HCT116 (cell line): ENCODE data around the gene ZNF423.

Source experiments
- CEBPB ChIP-seq: IDR thresholded peaks from 2 replicates; pipeline ENCODE4 v1.6.1; 2012; ENCODE audit warnings: low read depth
- EZH2 ChIP-seq: fragments of 200-600 bp; sonication (generic); IDR thresholded peaks from 2 replicates; pipeline ENCODE4 v1.6.1; 2017; ENCODE audit warnings: antibody characterized with exemption, mixed run types
- EZH2phosphoT487 ChIP-seq: fragments of 200-600 bp; IDR thresholded peaks from 2 replicates; pipeline ENCODE4 v1.6.1; 2018; ENCODE audit warnings: antibody characterized with exemption, borderline replicate concordance
- JUND ChIP-seq: IDR thresholded peaks from 2 replicates; pipeline ENCODE4 v1.6.1; 2012
- MAX ChIP-seq: IDR thresholded peaks from 2 replicates; pipeline ENCODE4 v1.6.1; 2012
- POLR2A ChIP-seq: IDR thresholded peaks from 2 replicates; pipeline ENCODE4 v1.7.0; 2011; ENCODE audit warnings: borderline replicate concordance; ENCODE audit not compliant: insufficient read depth, insufficient read length; ENCODE audit errors: extremely low read depth
- POLR2AphosphoS5 ChIP-seq: IDR thresholded peaks from 2 replicates; pipeline ENCODE4 v1.6.1; 2011; ENCODE audit warnings: mild to moderate bottlenecking, low read depth, low read length, moderate library complexity
- RAD21 ChIP-seq: IDR thresholded peaks from 2 replicates; pipeline ENCODE4 v1.6.1; 2012; ENCODE audit warnings: low read depth, mild to moderate bottlenecking
- REST ChIP-seq: IDR thresholded peaks from 2 replicates; pipeline ENCODE4 v1.6.1; 2012; ENCODE audit warnings: low read depth
- SIN3A ChIP-seq: IDR thresholded peaks from 2 replicates; pipeline ENCODE4 v1.6.1; 2012; ENCODE audit warnings: low read depth
- YY1 ChIP-seq: IDR thresholded peaks from 2 replicates; pipeline ENCODE4 v1.6.1; 2011; ENCODE audit warnings: low read length, low read depth, moderate library complexity, mild to moderate bottlenecking; ENCODE audit not compliant: insufficient replicate concordance; ENCODE audit errors: extremely low read depth
- ZFX ChIP-seq: fragments of 450-650 bp; IDR thresholded peaks from 2 replicates; pipeline ENCODE4 v1.6.1; 2017
- ZNF274 ChIP-seq: fragments of 200-500 bp; sonication (Bioruptor generic); IDR thresholded peaks from 2 replicates; pipeline ENCODE4 v1.6.1; 2014; ENCODE audit warnings: mild to moderate bottlenecking, low read depth, low read length, inconsistent platforms
- TF ChIP-seq, protein P1 (sequence below), 3 experiments: fragments of 200-600 bp in 1 of 3; sonication (generic) in 1 of 3; IDR thresholded peaks in 2 of 3; conservative IDR thresholded peaks in 1 of 3; 2 replicates each; pipeline ENCODE4 v1.5.1; 2012 to 2017; ENCODE audit warnings: low read depth in 2 of 3, low read length in 2 of 3, antibody characterized with exemption in 1 of 3, borderline replicate concordance in 1 of 3, control low read depth in 1 of 3, mild to moderate bottlenecking in 1 of 3, mixed read lengths in 1 of 3, mixed run types in 1 of 3, moderate library complexity in 1 of 3; ENCODE audit not compliant: insufficient read depth in 1 of 3

DNA sequence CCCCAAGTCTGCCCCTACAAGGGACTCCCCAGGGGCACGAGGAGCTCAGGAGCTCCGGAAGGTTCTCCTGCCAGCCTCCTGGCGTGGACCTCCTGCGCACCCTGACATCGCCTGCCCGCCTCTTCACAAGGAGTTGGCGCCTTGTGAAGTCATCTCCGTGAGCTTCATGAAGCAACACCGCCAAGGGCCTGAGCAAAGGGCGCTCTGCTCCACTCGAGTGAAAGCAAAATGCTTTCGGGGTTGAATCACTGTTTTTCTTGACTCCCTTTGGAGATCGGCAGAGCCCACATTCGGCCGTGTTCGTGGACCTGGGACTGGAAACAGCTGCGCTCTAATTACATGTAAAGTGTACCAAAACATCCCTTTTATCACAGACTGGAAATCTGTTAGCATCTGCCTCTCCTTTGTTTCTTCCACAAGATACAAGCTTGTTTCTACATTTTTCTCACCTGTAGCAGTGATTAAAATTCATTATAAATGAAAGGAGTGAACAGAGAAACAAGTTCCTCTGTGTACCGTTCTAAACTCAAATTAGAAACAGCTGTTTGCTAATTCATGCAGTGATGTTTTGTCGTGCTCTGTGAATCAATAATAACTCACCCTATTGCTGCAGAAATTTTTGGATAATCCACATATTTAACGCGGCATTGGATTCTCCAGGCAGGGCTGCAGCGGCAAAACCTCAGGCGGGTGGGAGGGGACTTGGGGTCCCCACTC, 203.3 kb downstream of the ZNF423 start:
- TF ChIP-seq, protein P1, sequence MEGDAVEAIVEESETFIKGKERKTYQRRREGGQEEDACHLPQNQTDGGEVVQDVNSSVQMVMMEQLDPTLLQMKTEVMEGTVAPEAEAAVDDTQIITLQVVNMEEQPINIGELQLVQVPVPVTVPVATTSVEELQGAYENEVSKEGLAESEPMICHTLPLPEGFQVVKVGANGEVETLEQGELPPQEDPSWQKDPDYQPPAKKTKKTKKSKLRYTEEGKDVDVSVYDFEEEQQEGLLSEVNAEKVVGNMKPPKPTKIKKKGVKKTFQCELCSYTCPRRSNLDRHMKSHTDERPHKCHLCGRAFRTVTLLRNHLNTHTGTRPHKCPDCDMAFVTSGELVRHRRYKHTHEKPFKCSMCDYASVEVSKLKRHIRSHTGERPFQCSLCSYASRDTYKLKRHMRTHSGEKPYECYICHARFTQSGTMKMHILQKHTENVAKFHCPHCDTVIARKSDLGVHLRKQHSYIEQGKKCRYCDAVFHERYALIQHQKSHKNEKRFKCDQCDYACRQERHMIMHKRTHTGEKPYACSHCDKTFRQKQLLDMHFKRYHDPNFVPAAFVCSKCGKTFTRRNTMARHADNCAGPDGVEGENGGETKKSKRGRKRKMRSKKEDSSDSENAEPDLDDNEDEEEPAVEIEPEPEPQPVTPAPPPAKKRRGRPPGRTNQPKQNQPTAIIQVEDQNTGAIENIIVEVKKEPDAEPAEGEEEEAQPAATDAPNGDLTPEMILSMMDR (IDR thresholded peaks at IDR 0.05 in 2 of 3, conservative IDR thresholded peaks at IDR 0.05 in 1 of 3; ENCODE audit: borderline replicate concordance in 1 of 3, insufficient read depth in 1 of 3, low read depth in 2 of 3, low read length in 2 of 3), result no peak
- TF ChIP-seq EZH2phosphoT487 (no peak), YY1 (no peak), RAD21 (no peak), EZH2 (no peak), ZFX (no peak), MAX (no peak), POLR2AphosphoS5 (no peak), POLR2A (no peak), CEBPB (no peak), SIN3A (no peak), REST (no peak), ZNF274 (no peak), JUND (no peak)
